Natural killer cell (primary cell): Measurements from ENCODE around the gene SSBP4. TPM values are rescaled to one million over a fixed set of nuclear protein-coding genes. Genes with fewer than 3 reads are reported as not detected.

Experiments used
- ATAC-seq, 3 donors: fragments of 150-1000 bp in 2 of 3; fragments of 200-7000 bp in 1 of 3; cut with Tn5 transposase; 1 replicate in 1 of 3; 2 replicates in 2 of 3; pipeline ENCODE4 v1.10.0; 2021; ENCODE audit warnings: mild to moderate bottlenecking in 2 of 3, moderate library complexity in 2 of 3
- DNase-seq, 2 donors: peaks; one replicate each; pipeline versions ENCODE4 v3.0.0 to v3.0.0-alpha.2; 2013 to 2021; ENCODE audit warnings: mixed read lengths in 1 of 2
- H3K27ac ChIP-seq: one replicate; pipeline ENCODE4 v1.5.1; 2013; ENCODE audit warnings: mild to moderate bottlenecking, low read length
- H3K27me3 ChIP-seq: one replicate; pipeline ENCODE4 v1.6.1; 2013; ENCODE audit warnings: low read length; ENCODE audit not compliant: control insufficient read depth, insufficient read depth
- H3K36me3 ChIP-seq: one replicate; pipeline ENCODE4 v1.6.1; 2013; ENCODE audit warnings: low read length; ENCODE audit not compliant: control insufficient read depth, insufficient read depth
- H3K4me1 ChIP-seq: one replicate; pipeline ENCODE4 v1.6.1; 2013; ENCODE audit warnings: low read length; ENCODE audit not compliant: control insufficient read depth, insufficient read depth
- H3K4me3 ChIP-seq: one replicate; pipeline ENCODE4 v1.5.1; 2013; ENCODE audit warnings: low read length
- H3K9me3 ChIP-seq: one replicate; pipeline ENCODE4 v1.6.1; 2013; ENCODE audit warnings: low read length; ENCODE audit not compliant: control insufficient read depth, insufficient read depth
- H3K27ac Mint-ChIP-seq, 2 donors: one replicate each; pipeline ENCODE4 v1.8.0; 2022; ENCODE audit warnings: mild to moderate bottlenecking in 2 of 2, mixed read lengths in 2 of 2, moderate library complexity in 1 of 2
- H3K27me3 Mint-ChIP-seq, 2 donors: one replicate each; pipeline ENCODE4 v1.8.0; 2022; ENCODE audit warnings: low read depth in 2 of 2, mixed read lengths in 2 of 2
- H3K36me3 Mint-ChIP-seq: one replicate; pipeline ENCODE4 v1.8.0; 2022; ENCODE audit warnings: mixed read lengths
- H3K4me1 Mint-ChIP-seq, 2 donors: one replicate each; pipeline ENCODE4 v1.8.0; 2022; ENCODE audit warnings: mixed read lengths in 2 of 2
- H3K4me3 Mint-ChIP-seq: one replicate; pipeline ENCODE4 v1.8.0; 2022; ENCODE audit warnings: mild to moderate bottlenecking, moderate library complexity, mixed read lengths
- H3K9me3 Mint-ChIP-seq, 2 donors: one replicate each; pipeline ENCODE4 v1.8.0; 2022; ENCODE audit warnings: mixed read lengths in 2 of 2
- WGBS: methylation state at CpG from one replicate; pipeline ENCODE4 v1.1.7; 2013; ENCODE audit warnings: missing lambda C conversion rate; ENCODE audit not compliant: insufficient coverage; 5-methylcytosine and 5-hydroxymethylcytosine counted together
- intact Hi-C: fragments of 100-400 bp; cut with micrococcal nuclease; formaldehyde crosslinking; loops from one replicate; pipeline ENCODE4 v1.14.2; 2022
- total RNA-seq, 4 donors: library from RNA; stranded (reverse); fragments of 120-200 nt in 1 of 4; gene quantifications; one replicate each; pipeline versions ENCODE4 v1.2.3 to v1.2.4, GENCODE V29; 2013 to 2022
- TF ChIP-seq, protein P1 (sequence below): fragments of 200-600 bp; IDR thresholded peaks from one replicate; pipeline ENCODE4 v1.8.0; 2022; ENCODE audit warnings: antibody characterized with exemption

Gene SSBP4
- total RNA-seq, 3 donors from 2014 or later (not counting 1 experiment from before 2014, with no cell fraction given), result 137 to 169 (median 158) TPM

DNA sequence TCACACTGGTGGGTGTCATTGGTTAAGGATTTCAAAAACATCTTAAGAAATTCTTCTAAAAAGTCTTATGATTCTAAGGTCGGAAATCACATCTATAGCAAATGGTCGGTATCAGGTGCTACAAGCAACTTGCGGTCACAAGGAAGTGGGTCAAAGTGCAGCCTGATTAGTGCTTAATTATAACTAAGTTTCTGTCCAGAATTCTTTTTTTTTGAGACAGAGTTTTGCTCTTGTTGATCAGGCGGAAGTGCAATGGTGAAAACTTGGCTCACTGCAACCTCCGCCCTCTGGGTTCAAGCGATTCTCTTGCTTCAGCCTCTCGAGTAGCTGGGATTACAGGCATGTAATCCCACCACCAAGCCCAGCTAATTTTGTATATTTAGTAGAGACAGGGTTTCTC, 34.4 kb upstream of the SSBP4 start:
- intact Hi-C loops, result no loop called here
- H3K36me3 Mint-ChIP-seq, result no peaks in the 10 kb centered on the region
- Histone ChIP-seq H3K27ac (no peak overlapping the region), H3K36me3 (no peaks in the 10 kb centered on the region), H3K4me3 (no peak overlapping the region), H3K9me3 (no peaks in the 10 kb centered on the region), H3K27me3 (peaks cover 13% of the 10 kb centered on the region), H3K4me1 (peaks cover 25% of the 10 kb centered on the region)
- H3K4me1 Mint-ChIP-seq, result peaks cover 5 to 14% of the 10 kb centered on the region in 2 donors
- TF ChIP-seq, protein P1, sequence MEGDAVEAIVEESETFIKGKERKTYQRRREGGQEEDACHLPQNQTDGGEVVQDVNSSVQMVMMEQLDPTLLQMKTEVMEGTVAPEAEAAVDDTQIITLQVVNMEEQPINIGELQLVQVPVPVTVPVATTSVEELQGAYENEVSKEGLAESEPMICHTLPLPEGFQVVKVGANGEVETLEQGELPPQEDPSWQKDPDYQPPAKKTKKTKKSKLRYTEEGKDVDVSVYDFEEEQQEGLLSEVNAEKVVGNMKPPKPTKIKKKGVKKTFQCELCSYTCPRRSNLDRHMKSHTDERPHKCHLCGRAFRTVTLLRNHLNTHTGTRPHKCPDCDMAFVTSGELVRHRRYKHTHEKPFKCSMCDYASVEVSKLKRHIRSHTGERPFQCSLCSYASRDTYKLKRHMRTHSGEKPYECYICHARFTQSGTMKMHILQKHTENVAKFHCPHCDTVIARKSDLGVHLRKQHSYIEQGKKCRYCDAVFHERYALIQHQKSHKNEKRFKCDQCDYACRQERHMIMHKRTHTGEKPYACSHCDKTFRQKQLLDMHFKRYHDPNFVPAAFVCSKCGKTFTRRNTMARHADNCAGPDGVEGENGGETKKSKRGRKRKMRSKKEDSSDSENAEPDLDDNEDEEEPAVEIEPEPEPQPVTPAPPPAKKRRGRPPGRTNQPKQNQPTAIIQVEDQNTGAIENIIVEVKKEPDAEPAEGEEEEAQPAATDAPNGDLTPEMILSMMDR, result no peak
- no peak overlapping the region for H3K27ac Mint-ChIP-seq
- no peak overlapping the region for H3K4me3 Mint-ChIP-seq
- no peaks in the 10 kb centered on the region for H3K9me3 Mint-ChIP-seq
- WGBS, result 91% methylated on average over 7 of the region's 7 CpGs
- ATAC-seq (no peak), DNase-seq (no peak)
- H3K27me3 Mint-ChIP-seq, result no peaks in the 10 kb centered on the region

DNA sequence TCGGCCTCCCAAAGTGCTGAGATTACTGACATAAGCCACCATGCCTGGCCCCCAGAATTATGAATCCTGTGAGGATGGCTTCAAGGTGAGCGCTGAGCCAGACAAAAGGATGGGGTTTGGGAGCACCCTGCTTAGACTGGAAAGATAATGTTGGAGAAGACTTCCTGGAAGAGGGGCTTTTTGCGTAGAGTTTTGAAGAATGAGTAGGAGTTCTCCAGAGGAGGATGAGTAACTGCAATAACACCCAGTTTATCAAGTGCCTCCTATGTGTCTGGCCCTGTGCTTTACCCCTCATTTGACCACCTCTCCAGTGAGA, 33.9 kb upstream of the SSBP4 start:
- Mint-ChIP-seq H3K4me3 (no peak overlapping the region), H3K27me3 (no peaks in the 10 kb centered on the region), H3K36me3 (no peaks in the 10 kb centered on the region), H3K4me1 (peaks cover 5 to 14% of the 10 kb centered on the region in 2 donors), H3K9me3 (no peaks in the 10 kb centered on the region), H3K27ac (no peak overlapping the region)
- intact Hi-C loops, result no loop called here
- DNase-seq, result no peak
- Histone ChIP-seq H3K36me3 (no peaks in the 10 kb centered on the region), H3K9me3 (no peaks in the 10 kb centered on the region), H3K27me3 (peaks cover 13% of the 10 kb centered on the region), H3K27ac (no peak overlapping the region), H3K4me3 (no peak overlapping the region), H3K4me1 (peaks cover 25% of the 10 kb centered on the region)
- no peak for ATAC-seq
- TF ChIP-seq, protein P1, result no peak
- WGBS, result 97% methylated on average over 3 of the region's 3 CpGs

DNA sequence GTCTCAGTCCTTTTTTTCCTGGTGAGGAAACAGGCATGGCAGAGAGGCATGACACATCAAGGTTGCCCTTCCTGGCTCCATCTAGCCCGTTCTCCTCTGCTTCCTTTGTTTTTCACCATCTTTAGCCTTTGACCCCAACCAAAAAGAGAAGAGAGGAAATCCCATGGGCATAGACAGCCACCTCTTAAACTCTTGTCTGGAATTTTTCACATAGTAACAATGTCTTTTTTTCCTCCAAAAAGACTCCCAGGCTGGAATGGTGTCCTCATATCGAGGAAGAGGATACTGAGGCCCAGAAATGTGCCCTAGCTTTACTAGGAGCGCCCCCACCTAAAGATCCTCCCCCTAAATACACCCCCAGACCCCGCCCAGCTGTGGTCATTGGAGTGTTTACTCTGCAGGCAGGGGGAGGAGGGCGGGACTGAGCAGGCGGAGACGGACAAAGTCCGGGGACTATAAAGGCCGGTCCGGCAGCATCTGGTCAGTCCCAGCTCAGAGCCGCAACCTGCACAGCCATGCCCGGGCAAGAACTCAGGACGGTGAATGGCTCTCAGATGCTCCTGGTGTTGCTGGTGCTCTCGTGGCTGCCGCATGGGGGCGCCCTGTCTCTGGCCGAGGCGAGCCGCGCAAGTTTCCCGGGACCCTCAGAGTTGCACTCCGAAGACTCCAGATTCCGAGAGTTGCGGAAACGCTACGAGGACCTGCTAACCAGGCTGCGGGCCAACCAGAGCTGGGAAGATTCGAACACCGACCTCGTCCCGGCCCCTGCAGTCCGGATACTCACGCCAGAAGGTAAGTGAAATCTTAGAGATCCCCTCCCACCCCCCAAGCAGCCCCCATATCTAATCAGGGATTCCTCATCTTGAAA, 33.3 kb upstream of the SSBP4 start, which contains the start of gene GDF15:
TSS of gene GDF15 (plus strand) at position 484 of the 868 bp plus-strand sequence. CDS start at position 516, 32 bp downstream.
- no peaks in the 10 kb centered on the region for H3K9me3 Mint-ChIP-seq
- intact Hi-C loops, result no loop called here
- H3K4me1 Mint-ChIP-seq, result peaks cover 5 to 16% of the 10 kb centered on the region in 2 donors
- H3K4me3 ChIP-seq, result no peak within 1 kb of the TSS
- peaks cover 25% of the 10 kb centered on the region for H3K4me1 ChIP-seq
- H3K4me3 Mint-ChIP-seq, result no peak within 1 kb of the TSS
- H3K27me3 Mint-ChIP-seq, result no peaks in the 10 kb centered on the region
- DNase-seq (peak in 1 of 2 donors; percentile 55), ATAC-seq (no peak)
- WGBS, result 46% methylated on average over 31 of the region's 33 CpGs
- no peaks in the 10 kb centered on the region for H3K36me3 ChIP-seq
- H3K27ac Mint-ChIP-seq, result no peak within 1 kb of the TSS
- no peaks in the 10 kb centered on the region for H3K36me3 Mint-ChIP-seq
- peaks cover 13% of the 10 kb centered on the region for H3K27me3 ChIP-seq
- no peaks in the 10 kb centered on the region for H3K9me3 ChIP-seq
- TF ChIP-seq, protein P1, result peak; percentile 37
- no peak within 1 kb of the TSS for H3K27ac ChIP-seq
